Astrocyte (in vitro differentiated cells and primary cell): ENCODE results near the gene SCCPDH. TPM values are rescaled to one million over a fixed set of nuclear protein-coding genes. Genes with fewer than 3 reads are reported as not detected.

ENCODE experiments used
- DNase-seq: peaks from one replicate; pipeline ENCODE4 v3.0.0-alpha.2; 2010; ENCODE audit warnings: low read depth
- FAIRE-seq: peaks from 2 replicates; lab custom pipeline; 2011; peaks lifted over from hg19 to GRCh38; lab: Jason Lieb, UNC
- H2AFZ ChIP-seq: 2 replicates; pipeline ENCODE4 v1.6.0; 2012; ENCODE audit warnings: low read depth, low read length, inconsistent platforms
- H3K27ac ChIP-seq: 2 replicates; pipeline ENCODE4 v1.5.1; 2011; ENCODE audit warnings: low read depth, low read length, inconsistent platforms
- H3K27me3 ChIP-seq: 2 replicates; pipeline ENCODE4 v1.6.0; 2011; ENCODE audit warnings: low read length, inconsistent platforms; ENCODE audit not compliant: insufficient read depth
- H3K36me3 ChIP-seq: 2 replicates; pipeline ENCODE4 v1.5.1; 2011; ENCODE audit warnings: low read length, inconsistent platforms; ENCODE audit not compliant: insufficient read depth
- H3K4me1 ChIP-seq: 2 replicates; pipeline ENCODE4 v1.5.1; 2011; ENCODE audit warnings: low read length, inconsistent platforms; ENCODE audit not compliant: insufficient read depth
- H3K4me2 ChIP-seq: 2 replicates; pipeline ENCODE4 v1.6.0; 2012; ENCODE audit warnings: low read length, inconsistent platforms
- H3K4me3 ChIP-seq: 2 replicates; pipeline ENCODE4 v1.5.1; 2011; ENCODE audit warnings: low read depth, mild to moderate bottlenecking, low read length, inconsistent platforms; ENCODE audit not compliant: insufficient read depth
- H3K79me2 ChIP-seq: 2 replicates; pipeline ENCODE4 v1.6.0; 2012; ENCODE audit warnings: mild to moderate bottlenecking, low read length, inconsistent platforms; ENCODE audit not compliant: insufficient read depth
- H3K9ac ChIP-seq: 2 replicates; pipeline ENCODE4 v1.6.0; 2012; ENCODE audit warnings: mild to moderate bottlenecking, low read length, inconsistent platforms
- H3K9me3 ChIP-seq: 2 replicates; pipeline ENCODE4 v1.5.1; 2012; ENCODE audit warnings: low read depth, mild to moderate bottlenecking, low read length, inconsistent platforms; ENCODE audit not compliant: insufficient read depth
- H4K20me1 ChIP-seq: 2 replicates; pipeline ENCODE4 v1.6.0; 2012; ENCODE audit warnings: low read length, inconsistent platforms; ENCODE audit not compliant: insufficient read depth
- H3K27ac Mint-ChIP-seq: one replicate; pipeline ENCODE4 v1.8.0; 2021; ENCODE audit warnings: mild to moderate bottlenecking, mixed read lengths; ENCODE audit not compliant: unreplicated experiment
- H3K27me3 Mint-ChIP-seq: one replicate; pipeline ENCODE4 v1.8.0; 2021; ENCODE audit warnings: low read depth, mixed read lengths; ENCODE audit not compliant: unreplicated experiment
- H3K36me3 Mint-ChIP-seq: one replicate; pipeline ENCODE4 v1.8.0; 2021; ENCODE audit warnings: low read depth, mixed read lengths; ENCODE audit not compliant: unreplicated experiment
- H3K4me1 Mint-ChIP-seq: one replicate; pipeline ENCODE4 v1.8.0; 2021; ENCODE audit warnings: low read depth, mixed read lengths; ENCODE audit not compliant: unreplicated experiment
- H3K4me3 Mint-ChIP-seq: one replicate; pipeline ENCODE4 v1.8.0; 2021; ENCODE audit warnings: mild to moderate bottlenecking, moderate library complexity, mixed read lengths; ENCODE audit not compliant: unreplicated experiment
- H3K9me3 Mint-ChIP-seq: one replicate; pipeline ENCODE4 v1.8.0; 2021; ENCODE audit warnings: mild to moderate bottlenecking, mixed read lengths; ENCODE audit not compliant: unreplicated experiment
- CTCF ChIP-seq: IDR thresholded peaks from 2 replicates; pipeline ENCODE4 v1.5.1; 2011; ENCODE audit warnings: low read depth, mild to moderate bottlenecking, inconsistent platforms, low read length, moderate library complexity; ENCODE audit not compliant: insufficient read depth
- EZH2 ChIP-seq: IDR thresholded peaks from 2 replicates; pipeline ENCODE4 v1.6.1; 2012; ENCODE audit warnings: mild to moderate bottlenecking, low read length, inconsistent platforms; ENCODE audit not compliant: insufficient read depth
- total RNA-seq: library from RNA; stranded (reverse); gene quantifications from 2 replicates; pipeline ENCODE4 v1.2.1, GENCODE V29; 2021

The SCCPDH gene
- total RNA-seq, 1 donor from 2014 or later, result 25.0 TPM

GRCh38 chr1:246733704-246734103, 9.5 kb downstream of the SCCPDH start:
- Histone ChIP-seq H3K36me3 (peaks cover 30% of the 10 kb centered on the region), H4K20me1 (no peaks in the 10 kb centered on the region), H3K9ac (no peak overlapping the region), H3K27ac (no peak overlapping the region), H3K4me2 (no peak overlapping the region), H3K4me3 (no peak overlapping the region), H3K9me3 (no peaks in the 10 kb centered on the region), H3K79me2 (peaks cover 5% of the 10 kb centered on the region), H3K4me1 (no peaks in the 10 kb centered on the region), H2AFZ (no peak overlapping the region), H3K27me3 (no peaks in the 10 kb centered on the region)
- H3K36me3 Mint-ChIP-seq, result peaks cover 45% of the 10 kb centered on the region
- H3K27me3 Mint-ChIP-seq, result no peaks in the 10 kb centered on the region
- H3K9me3 Mint-ChIP-seq, result peaks cover 14% of the 10 kb centered on the region
- FAIRE-seq (no peak), DNase-seq (no peak)
- no peak for TF ChIP-seq EZH2
- TF ChIP-seq CTCF, result no peak
- no peak overlapping the region for H3K27ac Mint-ChIP-seq
- H3K4me3 Mint-ChIP-seq, result no peak overlapping the region
- peaks cover 3% of the 10 kb centered on the region for H3K4me1 Mint-ChIP-seq

GRCh38 chr1:246734866-246735265, 10.7 kb downstream of the SCCPDH start:
- H3K27ac ChIP-seq, result no peak overlapping the region
- Mint-ChIP-seq H3K4me3 (no peak overlapping the region), H3K36me3 (peaks cover 40% of the 10 kb centered on the region), H3K4me1 (no peaks in the 10 kb centered on the region), H3K9me3 (peaks cover 5% of the 10 kb centered on the region), H3K27ac (no peak overlapping the region), H3K27me3 (no peaks in the 10 kb centered on the region)
- H3K79me2 ChIP-seq, result peaks cover 5% of the 10 kb centered on the region
- no peak overlapping the region for H3K4me3 ChIP-seq
- no peaks in the 10 kb centered on the region for H3K4me1 ChIP-seq
- FAIRE-seq, result no peak
- no peak for DNase-seq
- no peak overlapping the region for H3K4me2 ChIP-seq
- H3K36me3 ChIP-seq, result peaks cover 30% of the 10 kb centered on the region
- no peaks in the 10 kb centered on the region for H3K9me3 ChIP-seq
- no peaks in the 10 kb centered on the region for H4K20me1 ChIP-seq
- no peak overlapping the region for H3K9ac ChIP-seq
- H3K27me3 ChIP-seq, result no peaks in the 10 kb centered on the region
- TF ChIP-seq CTCF (no peak), EZH2 (no peak)
- no peak overlapping the region for H2AFZ ChIP-seq

- H3K27me3 ChIP-seq, result no peaks in the 10 kb centered on the region
- Mint-ChIP-seq H3K27ac (no peak overlapping the region), H3K9me3 (peaks cover 1% of the 10 kb centered on the region), H3K36me3 (peaks cover 34% of the 10 kb centered on the region), H3K4me1 (no peaks in the 10 kb centered on the region), H3K4me3 (no peak overlapping the region), H3K27me3 (no peaks in the 10 kb centered on the region)
- no peak overlapping the region for H3K9ac ChIP-seq
- H3K4me3 ChIP-seq, result no peak overlapping the region
- no peak for TF ChIP-seq CTCF
- TF ChIP-seq EZH2, result no peak
- H2AFZ ChIP-seq, result no peak overlapping the region
- no peaks in the 10 kb centered on the region for H3K4me1 ChIP-seq
- no peak overlapping the region for H3K4me2 ChIP-seq
- DNase-seq (no peak), FAIRE-seq (no peak)
- no peak overlapping the region for H3K27ac ChIP-seq
- H3K79me2 ChIP-seq, result peaks cover 5% of the 10 kb centered on the region
- no peaks in the 10 kb centered on the region for H4K20me1 ChIP-seq
- peaks cover 29% of the 10 kb centered on the region for H3K36me3 ChIP-seq
- H3K9me3 ChIP-seq, result no peaks in the 10 kb centered on the region
These were observed 11.5 kb downstream of the SCCPDH start for GRCh38 chr1:246735735-246736134.
